Globus pallidus (tissue), 1 donor: ENCODE results near the gene PPP2R1B.

ENCODE experiments used
- DNase-seq: peaks from one replicate; pipeline ENCODE4 v3.0.0-alpha.2; 2015; ENCODE audit warnings: low spot score

The PPP2R1B gene

DNA sequence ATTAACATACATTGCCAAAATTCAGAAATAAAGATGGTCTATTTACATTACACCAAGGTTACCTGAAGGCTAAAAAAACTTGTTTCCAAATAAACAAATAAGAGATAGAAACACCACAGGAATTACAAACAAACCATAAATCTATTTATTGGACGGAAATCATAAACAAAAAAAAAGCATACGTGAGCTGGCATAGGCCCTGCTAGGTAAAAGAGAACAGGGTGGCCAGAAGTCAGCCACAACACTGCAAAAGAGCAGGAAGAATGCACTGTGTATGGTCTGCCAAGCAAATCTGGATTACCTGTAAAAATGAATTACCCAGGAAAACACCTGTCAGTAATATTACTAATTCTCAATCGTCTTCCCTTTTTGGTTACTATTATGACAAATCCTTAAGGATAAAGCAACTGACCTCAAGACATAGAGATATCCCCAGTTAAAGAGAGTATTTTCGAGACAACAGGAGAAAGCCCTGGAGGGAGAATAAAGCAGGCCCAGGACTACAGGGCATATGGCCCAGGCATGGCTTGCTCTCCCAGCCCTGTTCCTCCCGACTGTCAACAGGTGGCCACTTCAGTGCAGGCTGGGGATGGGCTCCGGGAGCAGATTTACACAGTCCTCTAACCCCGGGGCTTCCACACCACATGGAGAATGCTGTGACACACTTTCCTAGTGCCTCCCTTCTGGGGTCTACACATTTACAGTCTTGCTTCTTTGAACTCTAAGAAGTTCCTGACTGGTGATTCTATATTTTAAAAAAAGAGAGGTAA, 18.0 kb downstream of the PPP2R1B start:
- DNase-seq, result no peak

GRCh38 chr11:111745719-111746504, 20.3 kb downstream of the PPP2R1B start:
- DNase-seq, result no peak

DNA sequence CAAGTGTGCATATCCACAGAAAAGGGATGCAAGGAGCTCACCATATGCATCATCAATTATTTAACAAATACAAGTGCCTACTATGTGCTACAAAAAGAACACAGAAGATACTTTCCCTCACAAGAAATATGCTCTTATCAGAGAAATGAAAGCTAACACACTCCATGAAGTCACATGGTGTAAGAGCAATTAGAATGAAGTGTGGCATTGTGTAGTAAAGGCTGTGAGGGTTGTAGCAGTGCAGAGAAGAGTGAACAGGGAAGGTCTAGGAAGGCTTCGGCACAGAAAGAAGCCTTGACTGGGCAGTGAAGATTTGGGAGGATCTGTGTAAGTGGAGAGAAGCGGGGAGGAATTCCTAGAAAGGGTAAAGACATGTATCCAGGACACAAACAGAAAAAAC, 22.5 kb downstream of the PPP2R1B start:
- no peak for DNase-seq

GRCh38 chr11:111741751-111742150, 24.4 kb downstream of the PPP2R1B start:
- DNase-seq, result no peak

DNA sequence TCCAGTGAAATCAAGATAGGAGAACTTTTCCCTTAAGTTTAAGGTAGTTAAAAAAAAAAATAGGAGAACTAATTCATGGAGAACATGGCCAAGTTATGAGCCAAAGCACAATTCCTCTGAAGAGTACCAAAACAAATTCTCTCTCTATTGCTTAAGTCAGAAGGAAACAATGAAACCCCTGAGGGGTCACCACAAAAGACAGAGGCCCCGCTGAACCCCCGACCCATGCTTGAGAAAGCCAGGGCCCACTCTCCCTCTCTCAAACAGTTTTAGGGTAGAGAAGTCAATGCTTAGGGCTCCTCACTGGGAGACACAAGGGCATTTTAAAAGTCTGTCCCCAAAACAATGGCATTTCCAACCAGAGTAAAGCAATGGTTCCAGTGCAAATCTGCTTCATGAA, 26.9 kb downstream of the PPP2R1B start:
- DNase-seq, result no peak

GRCh38 chr11:111737444-111738210, 28.6 kb downstream of the PPP2R1B start:
- DNase-seq, result peak; percentile 48

DNA sequence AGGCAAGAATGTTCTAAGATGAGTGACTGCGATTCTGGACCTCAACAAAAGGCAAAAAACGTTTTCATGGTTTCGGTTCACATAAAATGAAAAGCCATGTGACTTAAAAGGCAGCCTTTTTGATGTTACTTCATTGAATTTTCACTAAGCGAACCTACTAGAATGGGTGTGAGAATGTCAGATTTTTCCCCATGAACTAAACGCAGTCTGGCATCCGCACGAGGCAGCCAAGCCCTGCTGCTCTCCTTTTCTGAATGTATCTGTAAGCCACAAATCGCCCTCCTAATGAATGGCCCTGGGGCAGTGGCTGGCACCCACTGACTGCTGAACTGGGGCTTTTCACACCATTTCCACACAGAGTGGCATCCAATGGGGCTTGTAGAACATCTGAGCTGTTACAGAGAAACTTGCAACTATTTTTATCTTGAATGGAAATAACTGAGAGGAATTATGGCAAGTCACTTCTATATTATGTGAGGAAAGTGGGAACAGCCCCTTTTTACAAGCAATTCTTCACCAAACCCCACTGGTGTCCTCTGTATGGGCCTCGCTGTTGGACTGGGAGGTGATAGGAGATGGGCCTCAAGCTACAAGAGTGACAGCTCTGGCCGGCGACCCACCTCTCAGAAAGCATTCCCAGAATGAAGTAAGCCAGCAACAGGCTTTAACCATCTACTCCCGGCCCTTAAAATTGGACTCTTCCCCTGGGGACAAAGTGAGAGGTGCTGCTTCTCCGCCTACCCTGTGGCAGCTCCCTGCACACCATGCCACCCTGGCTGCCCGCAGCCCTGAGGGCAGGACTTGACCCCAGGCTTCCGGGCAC, 29.4 kb downstream of the PPP2R1B start:
- peak; percentile 68 for DNase-seq

DNA sequence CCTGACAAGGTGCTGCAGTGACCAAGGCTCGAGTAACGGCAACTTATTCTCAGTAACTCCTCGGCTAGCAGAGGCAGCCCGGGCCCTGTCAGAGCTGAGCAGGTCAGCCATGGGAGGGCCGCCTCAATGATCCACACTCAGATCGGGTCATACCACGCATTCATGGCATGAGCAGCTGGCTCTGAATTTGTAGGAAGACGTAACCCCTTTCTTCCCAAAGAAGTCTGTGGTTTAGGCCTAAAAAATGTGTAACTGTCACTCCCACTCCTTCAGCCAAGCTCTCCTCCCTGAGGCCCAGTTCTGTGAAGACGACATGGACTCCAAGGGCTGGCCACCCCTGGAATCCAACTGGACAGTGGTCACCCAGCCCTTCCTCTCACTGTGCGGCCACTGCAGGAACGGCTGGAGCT, 30.0 kb downstream of the PPP2R1B start:
- peak; percentile 53 for DNase-seq

DNA sequence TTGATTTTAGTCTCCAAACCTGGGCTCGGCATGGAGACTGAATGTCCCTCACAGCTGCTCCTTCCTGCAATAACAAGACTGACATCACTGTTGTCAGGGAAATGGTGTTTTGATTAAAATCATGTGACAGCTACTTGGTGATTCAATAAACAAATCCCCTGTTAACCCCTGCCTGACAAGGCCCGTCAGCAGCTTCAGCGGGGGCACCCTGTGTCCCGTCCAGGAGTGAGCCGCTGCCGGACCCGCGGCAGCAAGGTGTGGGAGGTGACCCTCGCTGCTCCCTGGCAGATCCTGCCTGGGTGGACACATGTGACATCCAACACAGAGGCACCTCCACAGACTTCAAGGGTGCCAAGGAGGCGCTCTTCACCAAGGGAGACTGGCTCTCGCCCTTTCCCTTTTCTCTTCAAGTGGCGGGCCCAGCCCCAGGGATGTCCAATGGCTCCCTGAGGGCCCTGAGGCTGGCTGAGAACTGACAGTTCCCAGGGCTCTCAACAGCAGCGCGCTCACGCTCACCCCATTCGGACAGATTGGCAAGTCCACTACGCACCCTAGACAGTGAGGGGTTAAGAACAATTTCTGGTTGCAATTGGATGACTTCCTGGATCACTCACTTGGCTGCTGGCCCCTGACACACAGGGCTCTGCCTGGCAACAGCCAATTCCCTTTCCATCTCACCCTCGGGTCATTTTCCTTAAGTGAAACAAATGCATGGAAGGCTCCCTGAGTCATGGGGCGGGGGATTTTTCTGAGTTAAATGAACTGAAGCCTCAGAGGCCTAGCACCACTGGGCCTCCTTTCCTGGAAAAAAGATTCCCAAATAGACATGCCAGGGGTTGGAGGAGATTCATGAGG, 30.7 kb downstream of the PPP2R1B start:
- DNase-seq, result peak; percentile 97

GRCh38 chr11:111734954-111735261, 31.3 kb downstream of the PPP2R1B start:
- DNase-seq, result no peak

DNA sequence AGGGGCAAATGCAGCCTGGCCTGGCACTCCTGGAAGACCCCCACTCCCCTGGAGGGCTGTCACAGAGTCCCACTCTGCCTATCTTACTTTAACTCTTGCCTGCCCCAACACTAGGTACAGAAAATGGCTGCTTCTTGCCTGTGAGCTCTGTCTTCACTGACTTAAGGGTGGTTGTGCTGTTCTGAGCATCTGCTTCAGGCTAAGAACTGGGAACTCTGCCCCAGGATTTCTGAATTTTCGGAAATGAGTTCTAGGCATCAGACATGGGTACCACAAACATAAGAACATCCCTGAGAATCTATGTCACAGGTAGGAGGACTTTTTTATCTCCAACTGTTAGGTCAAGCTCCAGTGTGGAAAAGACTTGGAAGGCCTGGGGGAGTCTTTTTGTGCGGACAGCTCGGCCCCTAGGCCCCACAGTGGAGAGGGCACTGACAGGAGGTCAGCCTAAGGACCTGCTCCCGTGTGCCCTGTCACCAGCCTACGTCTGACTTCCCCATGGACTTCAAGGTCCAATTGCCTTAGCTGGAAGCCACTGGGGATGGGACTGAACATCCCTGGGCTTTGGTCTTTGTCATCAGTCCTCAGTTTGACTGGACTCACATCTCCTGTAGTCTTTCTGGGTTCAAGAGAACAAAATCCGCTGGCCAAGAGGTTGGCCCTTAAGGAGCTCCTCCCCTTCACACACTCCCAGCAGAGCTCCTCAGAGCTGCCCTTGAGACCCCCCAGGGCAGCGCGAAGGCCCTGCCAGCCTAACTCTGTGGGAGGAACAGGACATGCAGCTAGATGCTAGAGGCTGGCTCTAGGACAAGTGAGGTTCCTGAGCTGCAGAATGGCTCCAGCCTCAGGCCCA, 31.9 kb downstream of the PPP2R1B start:
- peak; percentile 24 for DNase-seq

DNA sequence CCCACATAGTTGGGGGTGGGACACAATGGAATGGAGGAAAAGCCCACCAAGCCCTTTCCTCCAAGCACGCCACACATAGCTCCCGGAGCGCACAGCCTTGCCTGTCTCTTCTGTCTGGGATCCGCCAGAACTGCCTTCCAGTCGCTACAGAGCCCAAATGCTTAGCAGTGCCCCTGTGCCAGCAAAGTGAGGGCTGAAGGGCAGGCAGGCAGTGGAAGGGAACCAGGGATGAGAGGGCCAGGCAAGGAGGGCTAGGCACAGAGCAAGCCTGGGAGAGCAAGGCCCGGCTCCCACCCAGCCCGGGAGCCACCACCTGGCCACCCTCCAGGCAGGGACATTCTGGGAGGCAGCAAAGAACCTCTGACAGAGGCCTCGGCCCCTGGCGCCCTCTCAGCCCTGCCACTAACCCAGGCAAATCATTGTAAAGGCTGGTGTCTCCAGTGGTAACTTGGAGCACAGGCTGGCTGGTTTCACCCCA, 32.5 kb downstream of the PPP2R1B start:
- DNase-seq, result peak; percentile 50

DNA sequence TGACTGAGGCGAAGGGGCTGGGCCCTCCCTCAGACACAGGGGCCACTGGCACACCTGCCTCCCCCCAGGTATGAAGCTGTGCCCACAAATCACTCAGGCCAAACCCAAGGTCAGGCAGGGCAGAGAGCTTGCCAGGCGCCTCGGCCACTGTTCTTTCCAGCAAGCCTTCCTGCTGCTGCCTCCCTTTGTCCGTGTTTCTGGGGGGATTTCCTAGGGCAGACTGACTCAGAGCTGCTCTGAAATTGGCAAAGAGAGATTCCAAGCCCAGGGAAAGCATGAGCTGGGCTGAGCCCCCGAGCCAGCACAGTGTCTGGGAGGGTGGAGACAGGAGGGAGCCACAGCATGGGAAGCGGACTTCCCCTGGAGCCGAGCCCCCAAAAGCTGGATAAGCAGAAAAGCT, 33.2 kb downstream of the PPP2R1B start:
- peak; percentile 50 for DNase-seq

DNA sequence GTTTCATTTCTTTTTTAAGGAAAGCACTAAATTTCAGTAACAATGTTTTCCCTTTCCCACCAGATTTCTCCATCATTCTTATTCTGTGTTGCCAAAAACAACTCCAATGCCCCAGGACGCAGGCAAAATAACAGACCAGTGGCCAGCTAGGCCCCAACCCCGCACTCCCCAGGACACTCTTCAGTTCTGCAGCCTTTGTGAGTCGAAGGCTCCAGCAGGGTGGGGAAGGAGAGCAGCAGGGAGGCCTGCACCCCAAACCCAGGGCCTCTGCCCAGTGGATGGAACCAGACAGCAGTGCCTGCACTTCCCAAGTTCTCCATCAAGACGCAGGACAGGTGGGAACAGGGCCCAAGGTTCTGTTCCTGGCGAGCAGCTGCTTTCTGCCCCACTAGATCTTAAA, 34.4 kb downstream of the PPP2R1B start:
- DNase-seq, result no peak

DNA sequence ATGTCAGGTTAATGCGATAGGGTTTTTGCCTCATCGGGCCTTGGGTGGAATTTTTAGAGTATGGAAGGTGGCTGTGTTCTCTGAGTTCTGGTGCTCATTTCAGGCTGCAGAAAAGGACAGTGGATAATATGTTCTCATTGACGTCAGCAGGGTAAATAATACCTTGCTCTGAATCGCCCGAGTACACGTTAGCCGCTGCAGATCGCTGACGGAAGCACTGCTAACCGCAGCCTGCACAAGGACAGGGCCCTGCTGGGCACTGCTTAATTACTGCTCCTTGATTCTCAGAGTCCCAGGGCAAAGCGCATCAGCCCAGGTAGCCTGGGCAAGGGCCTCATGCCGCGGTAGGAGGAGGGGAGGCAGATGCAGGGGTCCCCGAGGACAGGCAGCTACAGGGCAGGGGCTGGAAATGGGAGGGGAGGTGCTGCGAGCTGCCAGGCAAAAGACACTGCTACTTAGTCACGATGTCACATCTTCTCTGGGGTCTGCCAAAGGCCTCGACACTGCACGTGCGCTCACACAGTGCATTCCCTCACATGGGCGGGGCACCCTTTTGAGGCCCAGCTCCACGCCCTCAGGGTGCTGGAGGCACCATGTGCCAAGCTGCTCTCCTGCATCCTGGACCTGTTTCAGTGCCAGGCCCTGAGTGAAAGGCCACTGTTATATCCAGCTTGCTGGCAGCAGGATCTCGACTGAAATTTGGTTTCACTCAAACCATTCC, 35.2 kb downstream of the PPP2R1B start:
- DNase-seq, result peak; percentile 71

DNA sequence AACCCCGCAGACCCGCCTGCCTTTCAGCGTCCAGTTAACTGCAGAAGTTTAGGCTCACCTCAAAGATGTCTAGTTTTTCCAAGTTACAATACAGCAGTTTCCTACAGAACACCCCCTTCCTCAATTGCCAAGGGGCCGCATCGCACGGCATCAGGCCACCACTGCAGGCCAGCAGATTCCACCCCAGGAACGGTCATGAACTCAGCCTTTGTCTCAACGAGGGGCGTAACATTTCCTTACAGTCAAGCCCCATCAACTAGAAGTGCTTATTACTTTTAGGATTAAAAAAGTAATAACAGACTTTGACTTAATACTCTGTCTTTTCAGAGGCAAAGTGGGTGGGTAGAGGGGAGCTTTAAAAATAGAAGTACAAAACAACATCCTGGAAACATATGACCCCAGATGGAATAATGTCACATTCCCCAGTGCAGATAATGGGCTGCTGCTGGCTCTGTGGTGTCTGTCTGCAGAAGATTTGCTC, 36.3 kb downstream of the PPP2R1B start:
- DNase-seq, result peak; percentile 44

DNA sequence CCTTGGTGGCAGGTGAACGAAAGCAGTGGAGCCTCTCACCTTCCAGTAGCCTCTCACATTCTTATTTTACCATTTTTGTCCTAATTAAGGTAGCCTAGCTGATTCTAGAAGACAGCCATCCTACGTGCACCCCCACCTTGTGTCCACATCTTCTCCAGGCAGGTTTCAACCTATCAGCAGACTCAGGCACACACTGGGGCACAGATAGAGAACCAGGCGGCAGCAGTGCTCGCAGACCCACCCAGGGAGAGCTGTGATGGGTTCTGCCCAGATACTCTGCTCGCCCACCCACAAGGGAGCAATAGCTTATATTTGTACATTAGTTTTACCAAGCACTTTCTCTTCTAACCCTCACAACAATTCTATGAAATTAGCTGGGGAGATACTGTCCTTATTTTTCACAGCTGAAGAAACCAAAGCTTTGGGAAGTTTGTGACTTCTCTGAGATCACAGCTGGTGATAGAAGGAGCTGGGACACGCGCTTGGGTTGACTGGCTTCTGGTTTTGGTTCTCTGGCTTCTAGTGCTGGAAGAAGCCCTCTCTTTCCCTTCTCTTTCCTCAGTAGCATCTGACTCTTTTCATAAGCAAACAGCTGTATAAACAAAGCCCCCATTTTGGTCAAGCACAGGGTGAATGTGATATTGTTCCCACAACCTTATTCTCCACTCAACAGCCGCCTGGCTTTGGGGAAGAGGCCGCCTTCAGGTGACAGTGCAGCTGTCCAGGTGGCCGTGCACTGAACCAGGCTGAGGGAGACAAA, 36.9 kb downstream of the PPP2R1B start:
- peak; percentile 58 for DNase-seq

DNA sequence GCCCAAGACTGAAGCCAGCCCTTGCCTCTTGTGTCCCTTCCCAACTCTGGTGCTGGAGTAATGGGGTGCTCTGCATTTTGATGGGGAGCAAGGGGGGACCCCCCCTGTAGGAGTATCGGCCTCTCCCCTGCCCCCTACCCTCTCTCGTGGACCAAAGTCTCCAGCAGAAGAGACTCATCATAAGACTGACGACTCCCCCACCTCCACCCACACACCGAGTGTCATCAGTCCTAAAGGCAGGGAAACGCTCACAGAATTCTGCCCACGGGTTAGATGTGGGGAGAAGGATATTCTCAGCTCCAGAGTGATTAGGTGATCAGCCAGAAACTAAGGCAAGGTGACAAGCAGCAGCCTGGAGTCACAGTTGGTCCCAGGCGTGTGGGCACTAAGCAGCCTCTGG, 38.8 kb downstream of the PPP2R1B start:
- no peak for DNase-seq
